NCI-H2196 treated with DMSO at 0.1 percent for 48 hours (cell line): ENCODE results near the gene IFITM5.
"Not testable (repeated sequence)": the region's sequence is repeated elsewhere in the genome, so short reads cannot be mapped to it uniquely, and the experiment has no call there.

Experiments
- DNase-seq: peaks from one replicate; lab custom pipeline; 2025; ENCODE audit not compliant: unreplicated experiment; lab: John Stamatoyannopoulos, UW

IFITM5 gene

GRCh38 chr11:269146-269890, 30.0 kb downstream of the IFITM5 start:
- DNase-seq = no peak

- DNase-seq = not testable (repeated sequence)
These were observed 30.6 kb downstream of the IFITM5 start for GRCh38 chr11:268716-269145.

GRCh38 chr11:267491-267994, 31.8 kb downstream of the IFITM5 start:
- DNase-seq = no peak

- no peak for DNase-seq
These were observed 32.5 kb downstream of the IFITM5 start for GRCh38 chr11:266676-267439.

- DNase-seq = no peak
These were observed 37.7 kb downstream of the IFITM5 start for GRCh38 chr11:261624-262023.

GRCh38 chr11:259413-259812, 39.9 kb downstream of the IFITM5 start:
- DNase-seq = no peak

GRCh38 chr11:257766-258493, 41.4 kb downstream of the IFITM5 start:
- DNase-seq = no peak

GRCh38 chr11:256952-257737, 42.2 kb downstream of the IFITM5 start:
- no peak for DNase-seq

GRCh38 chr11:255816-256215, 43.5 kb downstream of the IFITM5 start:
- no peak for DNase-seq

- DNase-seq = no peak
These were observed 44.1 kb downstream of the IFITM5 start for GRCh38 chr11:255176-255575.

- no peak for DNase-seq
These were observed 45.4 kb downstream of the IFITM5 start for GRCh38 chr11:253886-254270.

GRCh38 chr11:253160-253885, 46.0 kb downstream of the IFITM5 start:
- no peak for DNase-seq

GRCh38 chr11:252666-253065, 46.7 kb downstream of the IFITM5 start:
- no peak for DNase-seq

- no peak for DNase-seq
These were observed 47.8 kb downstream of the IFITM5 start for GRCh38 chr11:251550-251949.

- peak; percentile 36 for DNase-seq
These were observed 48.5 kb downstream of the IFITM5 start for GRCh38 chr11:250740-251299.

- DNase-seq = no peak
These were observed 49.1 kb downstream of the IFITM5 start for GRCh38 chr11:250274-250673.

- no peak for DNase-seq
These were observed 50.3 kb downstream of the IFITM5 start for GRCh38 chr11:249062-249461.
